Activated CD4-positive, alpha-beta T cell treated with anti-CD3 and anti-CD28 coated beads, Interleukin-2, amount 50 U/mL, for 16 hours (primary cell): ENCODE measurements around the gene LTBP1.
A peak's percentile ranks its signal among the peaks of the same experiment; 100 is the strongest.
"Not testable (repeated sequence)": the region's sequence is repeated elsewhere in the genome, so short reads cannot be mapped to it uniquely, and the experiment has no call there.

ENCODE experiments used
- DNase-seq: peaks from one replicate; pipeline ENCODE4 v3.0.0-alpha.2; 2020

LTBP1 gene

DNA sequence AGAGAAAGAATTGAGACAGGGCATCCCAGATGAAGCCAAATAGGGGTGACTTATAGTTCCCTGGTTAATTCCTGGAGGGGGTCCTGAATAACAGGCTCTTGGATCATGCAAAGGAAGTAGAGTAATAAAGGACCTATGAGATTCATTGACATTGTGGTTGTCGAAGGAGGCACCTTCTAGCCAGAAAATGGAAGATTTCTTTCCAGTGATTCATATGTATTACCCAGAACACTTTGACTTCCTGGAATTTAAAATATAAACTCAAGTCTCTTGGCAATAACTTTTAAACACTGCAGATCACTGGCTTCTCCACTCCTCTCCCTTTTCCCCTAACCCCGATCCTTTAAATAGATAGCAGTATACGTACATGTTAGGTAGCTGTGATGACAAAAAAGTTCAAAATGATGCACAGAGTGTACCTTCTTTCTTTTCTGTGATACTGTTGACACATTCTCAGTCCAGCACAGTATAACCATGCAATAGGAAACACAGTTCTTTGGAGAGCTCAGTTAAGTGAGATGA is 211.8 kb downstream of the LTBP1 start:
- peak; percentile 61 for DNase-seq

DNA sequence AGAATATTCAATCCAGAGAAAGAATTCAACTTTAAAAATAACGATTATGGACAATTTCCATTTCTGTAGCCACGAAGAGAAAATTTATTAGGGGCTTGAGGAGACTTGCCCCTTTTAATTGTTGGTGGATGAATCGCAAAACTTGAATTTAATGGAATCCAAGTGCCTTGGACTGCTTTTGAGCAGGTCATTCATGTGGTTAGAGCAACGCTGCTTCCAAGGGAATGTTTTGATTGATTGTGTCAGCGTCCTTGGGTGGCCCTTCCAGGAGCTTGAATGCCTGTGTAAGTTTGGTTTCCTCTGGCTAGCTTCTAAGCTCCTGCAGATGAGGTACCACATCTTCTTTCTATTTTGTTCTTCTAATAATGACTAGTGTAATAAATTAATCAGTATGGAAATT is 213.4 kb downstream of the LTBP1 start:
- no peak for DNase-seq

DNA sequence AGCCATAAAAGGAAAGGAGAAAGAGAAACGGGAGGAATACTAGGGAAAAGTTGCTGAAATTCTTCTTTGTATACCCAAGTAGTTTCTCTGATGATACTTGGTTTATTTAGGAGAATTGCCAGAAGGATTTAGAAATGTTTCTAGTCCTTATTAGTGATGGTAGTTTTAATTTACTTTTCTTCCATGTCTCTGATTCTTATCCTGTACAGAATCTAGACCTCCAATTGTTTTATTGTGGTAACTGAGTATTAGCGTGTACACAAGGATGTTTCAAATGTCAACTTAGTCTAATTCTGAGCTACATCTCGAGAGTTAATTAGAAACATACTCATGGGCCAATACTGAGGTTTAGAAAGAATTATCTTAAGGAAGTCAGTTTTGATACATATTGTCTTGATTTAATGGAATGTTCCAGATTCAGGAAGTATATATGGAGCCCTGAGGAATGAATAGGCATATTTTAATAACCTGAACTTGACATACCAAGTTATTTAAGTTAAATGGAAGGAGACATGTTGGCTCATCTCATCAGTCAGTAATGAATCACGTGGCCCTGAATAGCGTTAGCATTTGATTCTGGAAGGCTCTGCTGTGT is 219.6 kb downstream of the LTBP1 start:
- no peak for DNase-seq

DNA sequence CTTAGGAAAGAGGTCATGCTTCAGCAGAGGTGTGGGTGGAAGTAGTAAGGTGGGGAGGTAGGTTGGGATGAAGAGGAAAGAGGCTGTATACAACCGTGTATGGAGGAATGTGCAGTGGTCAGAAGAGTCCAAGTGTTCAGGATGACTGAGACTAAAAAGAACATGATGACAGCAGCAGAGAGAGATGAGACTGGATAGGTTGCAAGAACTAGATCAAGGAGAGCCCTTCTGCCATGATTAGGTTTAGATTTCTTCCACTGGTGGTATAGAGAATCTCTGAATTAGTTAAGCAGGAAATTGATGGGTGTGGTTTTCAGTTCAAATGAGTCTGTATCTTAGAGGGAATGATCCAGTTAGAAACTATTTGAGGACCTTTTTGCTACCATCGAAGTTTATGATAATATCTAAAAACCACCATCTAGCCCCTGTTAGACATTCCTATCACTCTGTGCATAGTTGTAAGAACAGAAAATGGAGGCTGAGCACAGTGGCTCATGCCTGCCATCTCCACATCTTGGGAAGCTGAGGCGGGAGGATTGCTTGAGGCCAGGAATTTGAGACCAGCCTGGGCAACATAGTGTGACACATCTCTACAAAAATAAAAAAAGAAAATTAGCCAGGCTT is 221.0 kb downstream of the LTBP1 start:
- peak; percentile 8 for DNase-seq

DNA sequence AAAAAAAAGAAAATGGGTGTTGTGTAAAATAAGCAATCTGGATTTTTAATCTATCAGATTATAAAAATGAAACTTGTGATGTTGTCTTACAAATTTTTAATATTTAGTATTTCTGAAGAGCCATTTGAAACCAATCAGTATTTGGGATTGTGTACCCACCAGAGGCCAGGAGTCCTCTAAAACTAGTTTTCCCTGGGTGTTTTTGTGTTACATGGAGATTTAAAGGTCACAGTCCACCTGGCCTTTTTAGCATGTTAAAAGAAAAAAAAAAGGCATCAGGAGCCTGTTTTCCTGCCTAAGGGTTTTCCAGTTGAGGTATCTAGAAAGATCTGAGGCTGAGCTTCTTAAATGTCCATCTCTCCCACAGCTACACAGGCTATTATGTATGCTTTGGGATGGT is 221.7 kb downstream of the LTBP1 start:
- no peak for DNase-seq

DNA sequence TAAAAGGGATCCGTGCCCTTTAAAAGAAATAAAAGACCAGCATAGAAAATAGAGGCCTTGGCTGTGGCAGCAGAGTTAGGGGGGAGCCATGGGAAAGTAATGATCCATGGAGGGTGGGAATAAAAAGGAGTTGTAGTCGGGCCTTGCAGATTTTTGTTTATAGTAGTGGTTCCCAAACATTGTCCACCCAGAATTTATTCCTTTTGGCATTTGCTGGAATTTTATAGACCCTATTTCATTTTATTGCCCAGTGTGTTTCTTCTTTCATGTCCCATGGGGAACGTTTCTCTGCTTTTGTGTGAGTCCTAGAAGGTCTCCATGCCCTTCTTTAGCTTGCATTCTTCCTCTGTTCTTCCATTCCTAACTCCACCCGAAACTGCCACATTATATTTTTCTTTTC is 222.2 kb downstream of the LTBP1 start:
- no peak for DNase-seq

DNA sequence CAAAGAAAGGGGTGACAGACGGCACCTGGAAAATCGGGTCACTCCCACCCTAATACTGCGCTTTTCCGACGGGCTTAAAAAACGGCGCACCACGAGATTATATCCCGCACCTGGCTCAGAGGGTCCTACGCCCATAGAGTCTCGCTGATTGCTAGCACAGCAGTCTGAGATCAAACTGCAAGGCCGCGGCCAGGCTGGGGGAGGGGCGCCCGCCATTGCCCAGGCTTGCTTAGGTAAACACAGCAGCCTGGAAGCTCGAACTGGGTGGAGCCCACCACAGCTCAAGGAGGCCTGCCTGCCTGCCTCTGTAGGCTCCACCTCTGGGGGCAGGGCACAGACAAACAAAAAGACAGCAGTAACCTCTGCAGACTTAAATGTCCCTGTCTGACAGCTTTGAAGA is 223.5 kb downstream of the LTBP1 start:
- not testable (repeated sequence) for DNase-seq

DNA sequence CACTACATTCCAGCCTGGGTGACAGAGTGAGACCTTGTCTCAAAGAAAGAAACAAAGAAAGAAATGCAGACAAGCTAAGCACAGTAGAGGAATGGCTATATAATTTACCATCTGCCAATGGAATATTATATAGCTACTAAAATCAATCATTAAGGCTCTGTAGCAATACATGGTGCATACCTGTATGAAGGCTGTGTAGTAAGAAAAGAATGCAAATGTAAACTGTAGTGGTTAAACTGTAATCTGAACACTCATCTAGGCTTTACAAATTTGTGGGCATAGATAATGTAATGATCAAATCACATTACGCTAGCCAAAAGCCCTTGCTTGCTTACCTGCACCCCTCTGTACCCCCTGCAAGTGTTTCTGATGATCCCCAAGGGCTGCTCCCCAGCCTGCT is 230.9 kb downstream of the LTBP1 start:
- DNase-seq = no peak

DNA sequence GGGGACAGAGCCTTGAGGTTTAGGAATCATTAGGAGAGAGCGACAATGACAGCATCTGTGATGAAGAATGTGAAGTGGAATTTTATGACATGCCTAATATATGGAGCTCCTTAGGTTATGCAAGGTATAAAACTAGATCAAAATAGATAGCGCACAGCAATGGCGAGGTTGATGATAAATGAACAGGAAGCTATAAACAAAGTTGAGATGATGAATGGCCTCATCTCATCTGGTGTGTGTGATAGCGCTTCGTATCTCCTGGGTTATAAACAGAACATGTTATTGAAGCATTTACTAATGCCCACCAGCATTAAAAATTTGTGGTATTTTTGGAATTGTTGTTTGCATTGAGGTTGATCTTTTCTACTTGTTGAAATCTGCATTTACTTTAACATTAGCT is 231.5 kb downstream of the LTBP1 start:
- no peak for DNase-seq

DNA sequence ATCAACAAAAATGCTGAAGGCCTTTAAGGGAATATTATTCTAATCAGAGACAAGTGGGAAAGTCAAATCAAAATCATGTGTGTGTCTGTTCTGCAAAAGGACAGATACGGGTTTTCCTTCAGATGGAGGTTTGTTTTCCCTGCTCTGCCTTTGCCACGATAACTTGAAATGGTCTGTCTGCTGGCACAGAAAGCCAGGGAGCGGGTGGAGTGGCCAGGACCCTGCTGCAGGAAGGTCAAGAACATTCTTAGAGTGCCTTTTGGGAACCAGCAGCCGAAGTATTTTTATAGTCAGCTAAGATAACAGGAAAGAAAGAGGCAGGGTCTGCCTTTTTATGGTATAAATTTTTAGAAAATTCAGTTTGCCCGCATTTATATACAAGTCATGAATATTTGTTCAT is 234.2 kb downstream of the LTBP1 start:
- no peak for DNase-seq

DNA sequence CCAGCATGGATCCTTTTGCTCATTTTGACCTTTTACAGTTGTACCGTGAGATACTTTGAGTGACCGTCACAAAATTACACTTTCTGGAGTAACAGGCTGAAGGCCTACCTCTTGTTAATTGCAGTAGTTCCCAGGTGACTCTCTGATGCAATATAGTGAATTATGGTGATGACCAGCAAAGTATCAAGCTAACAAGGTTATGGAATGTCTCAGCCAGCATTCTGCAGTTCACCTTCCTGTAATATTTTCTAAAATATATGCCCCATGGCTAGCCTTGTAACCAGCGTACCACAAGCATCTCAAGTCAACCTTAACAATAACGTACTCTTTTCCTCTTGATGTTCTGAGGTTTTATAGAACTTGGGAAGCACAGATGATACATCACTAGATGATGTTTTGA is 234.7 kb downstream of the LTBP1 start:
- DNase-seq = no peak

DNA sequence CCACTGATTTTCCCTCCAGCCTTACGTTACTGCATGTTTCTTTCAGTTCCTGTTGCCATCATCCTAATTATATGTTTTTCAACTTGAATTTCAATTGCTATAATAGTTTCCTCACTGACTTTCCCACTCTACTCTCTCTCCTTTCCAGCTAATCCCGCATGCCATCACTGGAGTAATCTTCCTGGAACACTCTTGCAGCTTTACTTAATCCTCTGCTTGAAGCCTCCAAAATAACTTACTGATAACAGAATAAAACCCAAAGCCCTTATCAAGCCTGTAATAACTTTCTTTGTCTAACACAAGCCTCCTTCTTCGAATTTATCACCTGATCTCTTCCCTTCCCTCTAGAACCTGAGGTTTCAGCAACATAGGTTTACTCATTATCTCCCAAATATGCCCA is 237.3 kb downstream of the LTBP1 start:
- no peak for DNase-seq

DNA sequence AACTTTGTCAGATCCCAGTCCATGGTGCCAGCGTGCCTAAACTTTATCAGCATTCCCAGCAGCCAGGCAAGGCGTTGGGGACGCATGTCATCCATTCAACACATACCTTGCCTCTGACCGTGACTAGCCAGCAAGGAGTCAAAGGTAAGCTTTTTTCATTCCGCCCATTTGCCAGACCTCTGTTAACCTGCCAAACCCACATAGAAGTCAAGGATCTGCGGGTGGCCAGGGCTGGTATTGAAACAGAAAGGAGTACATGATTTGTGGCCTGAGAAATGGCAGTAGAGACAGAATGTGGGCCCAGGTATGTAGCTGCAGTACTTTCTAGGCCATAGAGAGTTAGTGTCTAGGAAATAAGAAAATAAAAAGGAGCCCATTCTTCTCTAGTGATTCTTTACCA is 240.2 kb downstream of the LTBP1 start:
- DNase-seq = no peak

DNA sequence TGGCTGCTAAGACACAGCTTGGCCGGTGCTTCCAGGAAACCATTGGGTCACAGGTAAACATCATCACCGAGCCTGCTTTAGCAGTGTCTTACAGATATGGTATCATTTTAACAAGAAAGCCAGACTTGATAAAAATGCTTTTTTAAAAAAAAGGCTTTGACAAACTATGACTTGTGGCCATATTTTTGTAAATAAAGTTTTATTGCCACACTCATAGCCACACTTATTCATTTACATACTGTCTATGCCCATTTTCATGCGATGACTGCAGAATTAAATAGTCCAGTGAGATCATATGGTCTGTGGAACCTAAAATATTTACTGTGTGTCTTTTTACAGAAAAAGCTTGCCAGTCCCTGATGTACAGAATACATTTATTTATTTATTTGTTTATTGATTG is 242.0 kb downstream of the LTBP1 start:
- DNase-seq = no peak

DNA sequence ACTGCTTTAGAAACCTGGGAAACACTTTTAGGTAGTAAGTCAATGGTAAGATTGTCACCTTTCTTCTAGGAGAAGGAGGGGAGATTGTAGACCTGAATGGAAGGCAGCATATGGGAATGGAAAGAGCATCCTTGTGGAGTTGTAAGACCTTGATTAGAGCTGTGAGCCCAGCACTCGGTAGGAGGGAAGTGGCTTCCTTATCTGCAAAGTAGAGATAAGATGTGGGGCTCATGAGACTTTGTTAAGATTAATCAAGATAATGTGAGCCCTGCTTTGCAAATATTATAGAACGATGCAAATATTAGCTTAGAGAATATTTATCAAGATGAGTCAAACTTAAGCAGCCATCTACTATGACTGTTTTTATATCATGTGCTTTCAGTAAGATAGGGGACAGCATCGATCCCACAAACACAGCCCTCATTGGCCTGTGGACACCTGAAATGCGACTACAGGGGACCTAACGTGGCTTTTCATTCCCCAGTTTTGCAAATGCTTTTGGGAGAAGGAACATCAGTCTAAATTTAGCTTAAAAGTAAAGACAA is 243.7 kb downstream of the LTBP1 start:
- no peak for DNase-seq

DNA sequence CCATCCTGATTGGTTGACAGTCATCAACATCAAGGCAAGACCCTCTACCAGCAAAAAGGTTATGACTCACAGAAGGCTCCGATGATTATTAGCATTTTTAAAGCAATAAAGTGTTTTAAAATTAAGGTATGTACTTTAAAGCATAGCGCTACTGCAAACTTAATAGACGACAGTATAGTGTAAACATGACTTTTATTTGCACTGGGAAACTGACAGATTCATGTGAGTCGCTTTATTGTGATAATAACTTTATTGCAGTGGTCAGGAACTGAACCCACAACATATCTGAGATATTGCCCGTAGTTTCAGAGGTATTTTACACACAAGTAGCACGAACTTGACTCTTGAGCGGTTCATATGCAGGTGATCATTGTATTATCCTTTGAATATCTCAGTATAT is 249.1 kb downstream of the LTBP1 start:
- no peak for DNase-seq

DNA sequence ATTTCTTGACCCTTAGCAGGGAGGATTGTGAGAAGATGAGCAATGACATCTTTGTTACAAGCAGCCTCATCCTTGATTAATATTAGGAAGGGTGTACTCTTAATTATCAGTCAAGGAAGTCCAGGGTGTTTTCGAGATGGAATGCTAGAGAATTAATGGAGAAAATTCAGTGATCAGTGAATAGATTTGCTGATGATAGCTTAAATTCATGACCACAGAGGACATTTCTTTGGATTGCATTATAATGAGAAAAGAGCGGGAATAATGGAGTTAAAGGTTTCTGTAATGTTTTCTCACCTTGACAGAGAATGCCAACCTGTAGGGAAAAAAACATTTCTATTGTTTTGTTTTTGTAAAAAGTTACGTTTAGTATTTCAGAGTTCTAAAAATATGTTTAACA is 249.9 kb downstream of the LTBP1 start:
- DNase-seq = no peak

DNA sequence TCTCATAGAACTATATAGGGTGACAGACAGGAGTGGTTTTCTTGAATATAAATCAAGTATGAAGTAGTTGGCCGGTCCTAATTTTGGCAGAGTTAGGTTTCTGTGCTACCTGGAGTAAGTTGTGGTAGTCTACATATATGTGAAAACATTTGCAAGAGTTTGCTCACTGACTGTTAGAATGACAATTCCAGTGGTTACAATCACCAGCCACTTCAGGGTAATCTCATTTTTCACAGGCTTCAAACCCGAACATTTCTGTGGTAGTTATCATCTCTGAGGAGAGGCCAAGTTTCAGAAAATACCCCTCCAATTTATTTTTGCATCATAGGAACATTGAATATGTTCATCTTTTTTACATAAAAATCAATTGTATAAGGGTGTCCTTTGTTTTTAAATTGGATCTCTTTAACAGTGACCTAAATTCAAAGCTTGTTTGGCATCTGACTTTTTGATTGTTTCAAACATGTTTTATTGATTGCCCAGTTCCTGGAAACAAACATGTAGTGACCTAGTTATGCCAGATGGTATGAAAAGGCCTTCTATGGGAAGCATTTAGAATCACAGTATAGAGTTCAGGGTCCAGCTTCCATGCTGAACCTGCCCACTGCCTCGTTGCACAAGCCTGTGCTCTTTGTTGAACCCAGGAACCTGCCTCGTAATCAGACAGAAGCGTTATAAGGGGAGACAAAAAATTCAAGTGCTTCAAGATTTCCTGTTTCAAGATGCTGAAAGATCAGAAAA is 250.6 kb downstream of the LTBP1 start:
- no peak for DNase-seq

DNA sequence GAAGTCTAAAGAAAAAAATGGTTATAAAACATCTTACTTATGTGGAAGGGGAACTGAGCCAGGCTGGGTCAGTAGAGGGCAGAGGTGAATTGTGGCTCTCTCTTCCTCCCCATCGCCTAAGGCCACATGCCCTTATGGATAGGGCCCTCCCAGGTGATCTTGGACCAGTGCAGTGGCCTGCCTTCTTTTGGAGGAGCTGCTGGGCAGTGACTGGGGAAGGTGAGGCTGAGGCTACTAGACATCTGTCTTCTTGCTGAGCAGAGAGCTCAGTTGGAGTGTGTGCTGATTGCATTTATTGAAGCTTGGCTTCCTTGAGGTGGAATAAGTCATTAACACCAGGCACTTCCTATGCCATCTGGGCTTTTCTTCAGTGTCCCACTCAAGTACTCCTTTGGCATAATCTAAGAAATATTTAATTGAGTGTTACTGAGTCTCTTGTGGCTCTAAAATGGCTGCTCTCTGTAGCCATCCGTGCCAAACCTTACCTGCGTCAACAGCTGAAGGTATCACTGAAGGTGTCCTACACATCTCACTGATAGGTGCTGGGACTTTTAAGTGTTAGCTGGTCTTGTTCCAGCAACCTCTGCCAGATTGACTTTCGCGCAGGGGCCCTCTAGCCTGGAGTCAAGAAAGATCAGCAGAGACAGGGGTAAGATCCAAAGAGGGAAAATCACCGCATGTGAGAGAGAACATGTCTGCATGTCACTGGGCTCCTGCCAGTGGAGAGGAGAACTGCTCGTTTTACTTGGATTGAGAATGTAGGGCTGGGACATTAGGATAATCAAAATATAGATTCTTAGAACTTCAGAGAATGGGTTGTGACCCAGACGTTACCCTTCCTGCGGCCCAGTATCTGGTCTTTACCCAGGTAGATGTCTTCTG is 256.1 kb downstream of the LTBP1 start:
- no peak for DNase-seq

DNA sequence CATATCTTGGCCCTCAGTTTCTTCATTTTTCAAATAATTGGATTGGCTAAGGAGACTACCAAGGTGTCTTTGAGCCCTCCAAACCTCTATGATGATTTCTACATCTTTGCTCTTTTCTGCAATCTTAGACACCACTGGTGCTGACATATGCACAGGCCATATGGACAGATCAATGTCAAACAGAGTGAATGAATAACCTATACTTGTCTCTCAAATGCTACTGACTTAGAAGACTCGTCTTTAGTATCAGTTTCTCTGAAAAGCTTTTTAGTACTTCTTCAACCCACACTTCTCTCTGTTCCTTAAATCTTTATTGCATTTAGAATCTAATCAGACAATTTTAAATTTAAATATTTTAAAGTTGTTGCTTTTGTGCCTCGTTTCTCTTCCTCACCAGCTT is 258.2 kb downstream of the LTBP1 start:
- no peak for DNase-seq

DNA sequence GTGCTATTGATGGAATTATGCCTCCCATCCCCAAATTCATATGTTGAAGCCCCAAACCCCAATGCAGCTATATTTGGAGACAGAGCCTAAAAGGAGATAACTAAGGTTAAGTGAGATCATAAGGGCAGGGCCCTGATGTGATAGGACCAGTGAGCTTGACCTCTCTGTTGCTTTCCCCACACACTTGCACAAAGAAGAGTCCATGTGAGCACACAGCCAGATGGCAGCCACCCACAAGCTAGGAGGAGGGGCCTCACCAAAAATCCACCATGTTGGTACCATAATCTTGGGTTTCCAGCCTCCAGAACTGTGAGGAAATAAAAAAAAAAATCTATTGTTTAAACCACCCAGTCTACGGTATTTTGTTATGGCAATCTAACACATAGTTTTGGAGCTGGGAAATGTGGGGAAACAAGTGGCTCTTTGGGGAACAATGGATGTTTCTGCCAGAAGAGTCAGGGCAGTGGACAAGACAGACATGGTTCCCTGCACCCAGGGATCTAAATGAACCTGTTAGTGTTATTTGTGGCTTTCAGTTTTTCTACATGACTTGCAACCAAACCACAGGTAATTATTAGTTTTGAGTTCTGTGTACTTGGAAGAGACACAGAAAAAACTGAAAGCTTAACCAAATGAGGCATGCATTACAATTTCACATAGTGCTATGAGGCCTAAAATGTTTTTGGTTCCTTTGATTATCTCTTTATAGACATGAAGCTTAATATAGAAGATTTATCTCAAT is 259.1 kb downstream of the LTBP1 start:
- DNase-seq = no peak

DNA sequence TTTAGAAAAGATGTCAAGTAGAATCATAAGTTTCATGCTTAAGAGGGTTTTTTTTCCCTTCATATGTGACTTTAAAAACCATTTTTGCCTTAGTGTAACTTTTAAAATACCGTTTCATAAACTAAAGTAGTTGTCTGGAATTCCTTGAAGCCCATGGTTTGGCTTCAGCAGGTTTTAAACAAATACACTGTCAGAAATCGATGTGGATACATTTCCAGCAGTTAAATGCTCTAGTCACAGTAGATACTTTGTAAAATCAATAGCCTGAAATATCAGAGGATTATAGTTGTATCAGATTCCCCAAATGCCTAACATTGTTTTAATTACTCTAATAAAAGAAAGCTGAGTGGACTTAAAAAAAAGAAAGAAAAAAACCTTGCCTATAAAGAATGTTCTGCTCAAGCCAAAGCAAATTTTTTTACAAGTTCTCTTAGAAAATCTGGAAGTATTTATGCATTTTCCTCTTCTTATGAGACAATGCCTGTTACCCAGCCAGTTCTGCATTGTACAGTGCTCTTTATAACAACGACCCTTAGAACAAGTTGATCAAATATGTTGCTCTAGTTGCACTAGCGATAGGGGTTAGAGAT is 260.5 kb downstream of the LTBP1 start:
- no peak for DNase-seq
